Measurements from ENCODE around the gene SPRY4.

DNA sequence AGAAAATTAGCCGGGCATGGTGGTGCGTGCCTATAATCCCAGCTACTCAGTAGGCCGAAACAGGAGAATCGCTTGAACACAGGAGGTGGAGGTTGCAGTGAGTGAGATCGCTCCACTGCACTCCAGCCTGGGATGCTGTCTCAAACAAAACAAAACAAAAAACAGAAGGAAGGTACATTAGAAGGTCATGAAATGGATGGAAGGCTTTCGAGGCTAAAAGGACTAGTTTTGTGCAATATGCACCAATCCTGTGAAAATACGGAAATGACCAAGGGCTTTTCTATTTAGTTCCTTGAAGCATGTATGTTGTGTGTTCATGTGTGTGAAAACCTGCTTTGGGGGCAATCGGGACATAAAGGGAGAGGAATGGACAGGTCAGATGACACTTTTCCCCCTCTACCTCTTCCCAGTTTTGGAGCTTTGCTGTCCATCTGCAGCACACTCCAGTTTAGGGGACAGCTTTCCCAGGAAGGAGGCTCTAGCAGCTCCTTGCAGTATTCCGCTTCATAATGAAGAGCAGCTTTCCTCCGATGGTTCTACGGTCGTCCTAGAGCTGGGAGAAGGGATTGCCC, 15.0 kb downstream of the SPRY4 start:
- TF ChIP-seq POLR2AphosphoS5 (IDR thresholded peaks at IDR 0.05; ENCODE audit: low read depth, low read length) (peak; percentile 30), SIN3A (IDR thresholded peaks at IDR 0.05; ENCODE audit: borderline replicate concordance, insufficient read depth, low read length) (no peak), TAF1 (IDR thresholded peaks at IDR 0.05; ENCODE audit: borderline replicate concordance, insufficient read depth, low read length) (no peak), FOXP2 (optimal IDR thresholded peaks at IDR 0.05; ENCODE audit: borderline replicate concordance, extremely low read depth, extremely low read length, insufficient read depth) (no peak)
- TF ChIP-seq, protein P1, sequence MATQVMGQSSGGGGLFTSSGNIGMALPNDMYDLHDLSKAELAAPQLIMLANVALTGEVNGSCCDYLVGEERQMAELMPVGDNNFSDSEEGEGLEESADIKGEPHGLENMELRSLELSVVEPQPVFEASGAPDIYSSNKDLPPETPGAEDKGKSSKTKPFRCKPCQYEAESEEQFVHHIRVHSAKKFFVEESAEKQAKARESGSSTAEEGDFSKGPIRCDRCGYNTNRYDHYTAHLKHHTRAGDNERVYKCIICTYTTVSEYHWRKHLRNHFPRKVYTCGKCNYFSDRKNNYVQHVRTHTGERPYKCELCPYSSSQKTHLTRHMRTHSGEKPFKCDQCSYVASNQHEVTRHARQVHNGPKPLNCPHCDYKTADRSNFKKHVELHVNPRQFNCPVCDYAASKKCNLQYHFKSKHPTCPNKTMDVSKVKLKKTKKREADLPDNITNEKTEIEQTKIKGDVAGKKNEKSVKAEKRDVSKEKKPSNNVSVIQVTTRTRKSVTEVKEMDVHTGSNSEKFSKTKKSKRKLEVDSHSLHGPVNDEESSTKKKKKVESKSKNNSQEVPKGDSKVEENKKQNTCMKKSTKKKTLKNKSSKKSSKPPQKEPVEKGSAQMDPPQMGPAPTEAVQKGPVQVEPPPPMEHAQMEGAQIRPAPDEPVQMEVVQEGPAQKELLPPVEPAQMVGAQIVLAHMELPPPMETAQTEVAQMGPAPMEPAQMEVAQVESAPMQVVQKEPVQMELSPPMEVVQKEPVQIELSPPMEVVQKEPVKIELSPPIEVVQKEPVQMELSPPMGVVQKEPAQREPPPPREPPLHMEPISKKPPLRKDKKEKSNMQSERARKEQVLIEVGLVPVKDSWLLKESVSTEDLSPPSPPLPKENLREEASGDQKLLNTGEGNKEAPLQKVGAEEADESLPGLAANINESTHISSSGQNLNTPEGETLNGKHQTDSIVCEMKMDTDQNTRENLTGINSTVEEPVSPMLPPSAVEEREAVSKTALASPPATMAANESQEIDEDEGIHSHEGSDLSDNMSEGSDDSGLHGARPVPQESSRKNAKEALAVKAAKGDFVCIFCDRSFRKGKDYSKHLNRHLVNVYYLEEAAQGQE (IDR thresholded peaks at IDR 0.05; ENCODE audit: insufficient read depth in 1 of 2, low read depth in 2 of 2, low read length in 2 of 2), result no peak
